Retinal pigment epithelial cell (primary cell): ENCODE results near the gene TUBB.
"Not testable (repeated sequence)": the region's sequence is repeated elsewhere in the genome, so short reads cannot be mapped to it uniquely, and the experiment has no call there.

Experiments used
- DNase-seq: peaks from one replicate; pipeline ENCODE4 v3.0.0-alpha.2; 2010; ENCODE audit warnings: low read depth
- H3K4me3 ChIP-seq: 2 replicates; pipeline ENCODE4 v1.5.1; 2011; ENCODE audit warnings: mild to moderate bottlenecking, low read length, control low read depth, moderate library complexity
- TF ChIP-seq, protein P1 (sequence below): conservative IDR thresholded peaks from 2 replicates; pipeline ENCODE4 v1.5.1; 2011; ENCODE audit warnings: low read depth, low read length, control low read depth, inconsistent platforms

TUBB gene

DNA sequence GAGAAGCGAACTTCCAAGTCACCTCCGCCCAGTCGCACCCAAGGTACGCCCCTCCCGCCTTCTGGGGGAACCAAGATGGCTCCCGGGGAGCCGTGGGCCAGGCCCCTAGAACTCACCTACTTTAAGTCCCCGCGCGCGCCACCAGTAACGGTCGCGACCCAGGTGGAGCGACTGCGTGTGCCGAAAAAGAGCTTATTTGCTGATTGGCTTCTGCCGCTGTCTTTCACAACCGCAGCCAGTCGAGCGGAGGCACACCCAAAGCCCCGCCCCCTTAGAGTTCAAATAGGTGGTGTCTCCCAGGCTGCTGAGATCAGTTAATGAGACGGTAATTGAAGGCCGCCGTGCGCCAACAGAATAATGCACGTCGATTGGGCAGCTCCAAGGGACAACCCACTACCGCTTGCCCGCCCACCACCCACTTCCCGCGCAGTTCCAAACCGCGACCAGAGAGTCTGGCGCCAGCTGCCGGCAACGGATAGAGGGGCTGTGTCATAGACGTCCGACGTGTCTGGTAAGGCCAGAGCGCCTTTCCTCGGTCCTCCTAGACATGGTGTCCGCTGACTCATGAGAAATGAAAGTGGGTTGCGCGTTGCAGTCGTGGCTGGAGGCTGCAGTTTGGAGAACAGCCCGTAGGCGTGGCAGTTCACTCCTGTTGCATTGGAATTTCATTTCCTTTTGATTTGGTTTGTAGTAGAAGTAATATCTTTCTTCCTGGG is 2.9 kb upstream of the TUBB start, which contains the start of gene MDC1:
TSS of gene MDC1 (minus strand) at position 153 of the 716 bp plus-strand sequence. CDS start 2,106 bp downstream, outside the sequence.
- DNase-seq = peak; percentile 100
- TF ChIP-seq, protein P1, sequence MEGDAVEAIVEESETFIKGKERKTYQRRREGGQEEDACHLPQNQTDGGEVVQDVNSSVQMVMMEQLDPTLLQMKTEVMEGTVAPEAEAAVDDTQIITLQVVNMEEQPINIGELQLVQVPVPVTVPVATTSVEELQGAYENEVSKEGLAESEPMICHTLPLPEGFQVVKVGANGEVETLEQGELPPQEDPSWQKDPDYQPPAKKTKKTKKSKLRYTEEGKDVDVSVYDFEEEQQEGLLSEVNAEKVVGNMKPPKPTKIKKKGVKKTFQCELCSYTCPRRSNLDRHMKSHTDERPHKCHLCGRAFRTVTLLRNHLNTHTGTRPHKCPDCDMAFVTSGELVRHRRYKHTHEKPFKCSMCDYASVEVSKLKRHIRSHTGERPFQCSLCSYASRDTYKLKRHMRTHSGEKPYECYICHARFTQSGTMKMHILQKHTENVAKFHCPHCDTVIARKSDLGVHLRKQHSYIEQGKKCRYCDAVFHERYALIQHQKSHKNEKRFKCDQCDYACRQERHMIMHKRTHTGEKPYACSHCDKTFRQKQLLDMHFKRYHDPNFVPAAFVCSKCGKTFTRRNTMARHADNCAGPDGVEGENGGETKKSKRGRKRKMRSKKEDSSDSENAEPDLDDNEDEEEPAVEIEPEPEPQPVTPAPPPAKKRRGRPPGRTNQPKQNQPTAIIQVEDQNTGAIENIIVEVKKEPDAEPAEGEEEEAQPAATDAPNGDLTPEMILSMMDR = peak; percentile 31
- H3K4me3 ChIP-seq = peak within 1 kb of the TSS; percentile 81

GRCh38 chr6:30717845-30718720 is 2.1 kb upstream of the TUBB start:
- DNase-seq = not testable (repeated sequence)
- peak overlapping the region; percentile 57 for H3K4me3 ChIP-seq

GRCh38 chr6:30719356-30719755 is 796 bp upstream of the TUBB start:
- no peak for DNase-seq
- TF ChIP-seq, protein P1 = no peak
- peak overlapping the region; percentile 100 for H3K4me3 ChIP-seq

DNA sequence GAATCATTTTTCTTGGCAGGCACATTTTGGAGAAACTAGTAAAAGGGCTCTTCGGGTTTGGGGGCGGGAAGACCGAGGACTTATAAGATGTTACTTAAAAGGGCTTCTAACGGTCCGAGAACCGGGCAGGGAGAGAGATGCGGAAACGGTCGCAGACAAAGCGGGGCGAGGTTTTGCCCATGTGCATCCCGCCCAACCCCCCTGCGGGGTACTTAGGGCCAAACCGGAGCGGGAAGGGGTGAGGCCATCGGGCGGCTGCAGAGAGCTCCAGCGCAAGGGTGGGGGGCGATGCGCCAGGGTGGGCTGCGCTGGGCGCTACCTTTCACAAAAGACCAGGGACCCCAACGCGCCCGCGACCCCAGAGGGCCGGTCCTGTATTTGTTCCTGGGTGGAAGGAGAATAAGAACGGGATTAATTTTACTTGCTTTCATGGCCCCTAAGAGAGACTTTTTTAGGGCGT is 616 bp downstream of the TUBB start:
- TF ChIP-seq, protein P1 = no peak
- H3K4me3 ChIP-seq = peak overlapping the region; percentile 100
- no peak for DNase-seq

DNA sequence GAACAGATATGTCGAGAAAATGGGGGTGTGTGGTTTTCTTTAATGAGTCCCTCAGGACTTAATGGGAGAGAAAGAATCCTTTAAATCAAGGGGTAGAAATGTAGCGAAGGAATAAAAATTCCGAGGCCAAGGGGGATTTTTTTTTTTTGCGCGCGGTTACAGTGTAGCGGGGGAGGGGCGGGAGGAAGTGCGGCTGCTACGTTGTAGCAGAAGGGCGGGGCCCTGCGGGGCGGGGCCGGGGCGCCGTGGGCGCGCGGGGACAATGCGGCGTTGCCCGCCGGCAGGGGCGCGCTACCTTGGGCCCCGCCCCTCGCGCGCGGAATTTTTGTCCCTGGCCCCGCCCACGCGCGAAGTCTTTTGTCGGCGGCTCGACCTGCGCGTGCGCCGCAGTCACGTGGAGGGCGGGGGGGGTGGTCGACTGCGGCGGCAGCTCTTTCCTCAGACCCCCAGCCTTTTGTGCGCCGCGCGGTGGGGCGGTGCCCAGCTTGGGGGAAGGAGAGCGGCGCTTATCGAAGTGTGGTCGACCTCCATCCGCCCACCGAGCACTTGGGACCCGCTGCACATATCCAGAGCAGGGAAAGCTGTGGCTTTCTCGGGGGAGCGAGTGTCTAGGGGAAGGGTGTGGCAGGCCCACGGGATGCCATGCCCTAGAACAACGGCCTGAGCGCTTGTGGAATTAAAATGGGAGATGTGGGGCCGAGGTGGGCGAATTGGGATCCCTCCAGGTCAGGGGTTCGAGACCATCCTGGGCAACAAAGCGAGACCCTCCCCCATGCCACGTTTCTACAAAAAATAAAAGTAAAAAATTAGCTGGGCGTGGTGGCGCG is 1.3 kb downstream of the TUBB start:
- H3K4me3 ChIP-seq = peak overlapping the region; percentile 100
- DNase-seq = no peak

GRCh38 chr6:30722025-30722279 is 1.8 kb downstream of the TUBB start:
- not testable (repeated sequence) for DNase-seq

More for the DNA sequence above, 1.3 kb downstream of the TUBB start:
- TF ChIP-seq, protein P1 = no peak

DNA sequence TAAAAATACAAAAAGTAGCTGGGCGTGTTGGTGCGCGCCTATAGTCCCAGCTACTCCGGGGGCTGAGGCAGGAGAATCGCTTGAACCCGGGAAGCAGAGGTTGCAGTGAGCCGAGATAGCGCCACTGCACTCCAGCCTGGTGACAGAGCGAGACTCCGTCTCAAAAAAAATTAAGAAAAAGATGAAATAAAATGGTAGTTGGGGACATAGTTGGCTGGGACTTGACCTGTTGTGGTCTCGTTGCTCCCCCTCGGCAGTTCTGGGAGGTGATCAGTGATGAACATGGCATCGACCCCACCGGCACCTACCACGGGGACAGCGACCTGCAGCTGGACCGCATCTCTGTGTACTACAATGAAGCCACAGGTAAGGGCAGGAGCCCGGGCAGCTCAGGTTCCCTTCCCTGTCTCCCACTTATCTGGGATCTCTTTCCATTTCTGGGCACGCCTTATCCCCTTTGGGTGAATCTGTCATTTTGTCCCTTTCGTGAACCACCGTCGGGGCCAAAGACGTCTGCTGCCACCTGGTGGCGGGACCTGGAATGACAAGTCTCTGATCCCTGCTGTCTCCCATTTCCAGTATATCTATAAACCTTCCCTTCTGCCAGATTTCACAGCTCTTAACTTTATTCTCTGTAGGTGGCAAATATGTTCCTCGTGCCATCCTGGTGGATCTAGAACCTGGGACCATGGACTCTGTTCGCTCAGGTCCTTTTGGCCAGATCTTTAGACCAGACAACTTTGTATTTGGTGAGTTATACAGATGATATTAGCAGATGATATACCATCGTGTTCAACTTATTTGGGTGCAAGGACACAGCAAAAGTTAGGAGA is 2.3 kb downstream of the TUBB start:
- TF ChIP-seq, protein P1 = peak; percentile 90
- H3K4me3 ChIP-seq = peak overlapping the region; percentile 90
- no peak for DNase-seq

More at GRCh38 chr6:30722025-30722279, 1.8 kb downstream of the TUBB start:
- H3K4me3 ChIP-seq = peak overlapping the region; percentile 90

GRCh38 chr6:30723159-30723842 is 3.1 kb downstream of the TUBB start:
- DNase-seq = not testable (repeated sequence)
- H3K4me3 ChIP-seq = peak overlapping the region; percentile 90
